ENCODE data around the gene PRR29.

PRR29 gene

GRCh38 chr17:63998050-63998720 is at the start of gene PRR29:
PRR29 (plus strand) TSS chr17:63998351; CDS start chr17:63998365, 14 bp downstream.
- DNase-seq: peak; percentile 67

- no peak for DNase-seq
These were observed 49.6 kb upstream of the PRR29 start for GRCh38 chr17:63948521-63948920.

GRCh38 chr17:63949576-63950250 is 48.4 kb upstream of the PRR29 start:
- no peak for DNase-seq

- DNase-seq: peak; percentile 19
These were observed 46.9 kb upstream of the PRR29 start for GRCh38 chr17:63950940-63951907.

- DNase-seq: peak; percentile 33
These were observed 43.6 kb upstream of the PRR29 start for GRCh38 chr17:63954402-63955063.

- no peak for DNase-seq
These were observed 42.9 kb upstream of the PRR29 start for GRCh38 chr17:63955232-63955631.

- DNase-seq: no peak
These were observed 42.4 kb upstream of the PRR29 start for GRCh38 chr17:63955791-63956190.

- no peak for DNase-seq
These were observed 41.7 kb upstream of the PRR29 start for GRCh38 chr17:63956296-63956920.

- DNase-seq: no peak
These were observed 38.1 kb upstream of the PRR29 start for GRCh38 chr17:63960006-63960405.

GRCh38 chr17:63960430-63960829 is 37.7 kb upstream of the PRR29 start:
- no peak for DNase-seq

GRCh38 chr17:63961355-63962212 is 36.6 kb upstream of the PRR29 start:
- DNase-seq: peak; percentile 60

GRCh38 chr17:63962298-63962744 is 35.8 kb upstream of the PRR29 start:
- DNase-seq: no peak

- no peak for DNase-seq
These were observed 35.0 kb upstream of the PRR29 start for GRCh38 chr17:63963123-63963522.

- DNase-seq: peak; percentile 45
These were observed 31.4 kb upstream of the PRR29 start for GRCh38 chr17:63966646-63967264.

- DNase-seq: peak; percentile 53
These were observed 30.2 kb upstream of the PRR29 start for GRCh38 chr17:63967953-63968352.

- no peak for DNase-seq
These were observed 28.9 kb upstream of the PRR29 start for GRCh38 chr17:63969278-63969677.

- no peak for DNase-seq
These were observed 25.4 kb upstream of the PRR29 start, which contains the start of gene SCN4A for GRCh38 chr17:63972796-63973195. SCN4A (minus strand) TSS chr17:63972918; CDS start chr17:63972841, 77 bp downstream.

- no peak for DNase-seq
These were observed 24.9 kb upstream of the PRR29 start for GRCh38 chr17:63973247-63973646.

GRCh38 chr17:63973930-63974593 is 24.1 kb upstream of the PRR29 start:
- no peak for DNase-seq

- no peak for DNase-seq
These were observed 23.5 kb upstream of the PRR29 start for GRCh38 chr17:63974594-63975192.

Measured in stimulated activated CD4-positive, alpha-beta T cell treated with anti-CD3 and anti-CD28 coated beads, Interleukin-1b, Interleukin-23, amount 100 ng/mL, for 48 hours (primary cell).